OCI-LY7 (cell line): ENCODE measurements around the gene TMEM196. TPM values are rescaled to one million over a fixed set of nuclear protein-coding genes. Genes with fewer than 3 reads are reported as not detected.

Source experiments
- BruUV-seq: library from RNA; stranded (reverse); fragments of 400-500 nt; replicated peaks from 2 replicates; lab custom pipeline; 2021; lab: Mats Ljungman, UMichigan
- CTCF ChIA-PET: fragments of 300-600 bp; sonication (Branson Sonifier 250); formaldehyde crosslinking; loops from one replicate; lab custom pipeline; 2022; ENCODE audit warnings: antibody characterized with exemption; ENCODE audit not compliant: unreplicated experiment; lab: Charles Lee
- POLR2A ChIA-PET: fragments of 300-600 bp; sonication (Branson Sonifier 250); formaldehyde crosslinking; loops from one replicate; lab custom pipeline; 2022; ENCODE audit warnings: antibody characterized with exemption; lab: Charles Lee
- DNase-seq: peaks from one replicate; pipeline ENCODE4 v3.0.0-alpha.2; 2015; ENCODE audit warnings: low spot score
- H2AFZ ChIP-seq: fragments of 200-600 bp; sonication (generic), shearing (Covaris generic); 2 replicates; pipeline ENCODE4 v1.6.1; 2014; ENCODE audit warnings: mild to moderate bottlenecking, antibody characterized with exemption, low read length, moderate library complexity
- H3K27ac ChIP-seq: fragments of 200-600 bp; sonication (generic); 2 replicates; pipeline ENCODE4 v1.5.1; 2014; ENCODE audit warnings: mixed run types, low read depth, mild to moderate bottlenecking, moderate library complexity, low read length, inconsistent platforms; ENCODE audit not compliant: poor library complexity, severe bottlenecking
- H3K36me3 ChIP-seq: fragments of 200-600 bp; sonication (generic); 2 replicates; pipeline ENCODE4 v1.6.1; 2014; ENCODE audit warnings: mild to moderate bottlenecking, antibody characterized with exemption, low read length, moderate library complexity, mixed read lengths; ENCODE audit not compliant: insufficient read depth
- H3K4me1 ChIP-seq: fragments of 200-600 bp; sonication (generic); 2 replicates; pipeline ENCODE4 v1.5.1; 2014; ENCODE audit warnings: mild to moderate bottlenecking, low read length; ENCODE audit not compliant: insufficient read depth, poor library complexity, severe bottlenecking
- H3K4me2 ChIP-seq: fragments of 200-600 bp; sonication (generic); 2 replicates; pipeline ENCODE4 v1.6.1; 2014; ENCODE audit warnings: mild to moderate bottlenecking, low read length
- H3K4me3 ChIP-seq: fragments of 200-600 bp; sonication (generic); 2 replicates; pipeline ENCODE4 v1.5.1; 2014; ENCODE audit warnings: mild to moderate bottlenecking, low read depth, low read length; ENCODE audit not compliant: poor library complexity, severe bottlenecking
- H3K79me2 ChIP-seq: fragments of 200-600 bp; sonication (generic); 2 replicates; pipeline ENCODE4 v1.6.1; 2016; ENCODE audit warnings: low read depth, mild to moderate bottlenecking, low read length, moderate library complexity, mixed read lengths; ENCODE audit not compliant: insufficient read depth
- H3K9me2 ChIP-seq: fragments of 200-600 bp; sonication (generic); 2 replicates; pipeline ENCODE4 v1.6.1; 2016; ENCODE audit warnings: mild to moderate bottlenecking, low read length, mixed read lengths; ENCODE audit not compliant: insufficient read depth
- H3K9me3 ChIP-seq: fragments of 200-600 bp; sonication (generic); 2 replicates; pipeline ENCODE4 v1.6.1; 2014; ENCODE audit warnings: mild to moderate bottlenecking, mixed run types, low read length, mixed read lengths
- H4K20me1 ChIP-seq: fragments of 200-600 bp; sonication (generic); 2 replicates; pipeline ENCODE4 v1.6.1; 2014; ENCODE audit warnings: mild to moderate bottlenecking, antibody characterized with exemption, low read length, moderate library complexity, mixed read lengths; ENCODE audit not compliant: insufficient read depth
- CTCF ChIP-seq: fragments of 200-600 bp; sonication (generic); conservative IDR thresholded peaks from 2 replicates; pipeline ENCODE4 v1.5.1; 2014; ENCODE audit warnings: mild to moderate bottlenecking, antibody characterized with exemption, low read length, moderate library complexity, mixed read lengths
- EZH2phosphoT487 ChIP-seq: fragments of 200-600 bp; sonication (generic); IDR thresholded peaks from 2 replicates; pipeline ENCODE4 v1.6.1; 2018; ENCODE audit warnings: low read depth, borderline replicate concordance, mild to moderate bottlenecking, mixed run types, antibody characterized with exemption, low read length, moderate library complexity, mixed read lengths
- intact Hi-C: fragments of 100-400 bp; cut with micrococcal nuclease; formaldehyde crosslinking; loops from one replicate; pipeline ENCODE4 v1.10.0; 2022; ENCODE audit not compliant: unreplicated experiment
- total RNA-seq, 2 experiments: library from RNA; depleted of rRNA in 1 of 2; stranded (reverse); fragments of >200 nt in 1 of 2; shearing (Covaris generic) in 1 of 2; gene quantifications; 2 replicates each; pipeline ENCODE4 v1.2.3, GENCODE V29; 2014 to 2022

The TMEM196 gene
- total RNA-seq, 2 experiments from 2014 or later: not detected

- no peaks in the 10 kb centered on the region for H3K9me2 ChIP-seq
- CTCF ChIA-PET: interaction anchor here (0.6 to 1.0 kb wide), 2 partner anchors 16 to 17 kb away, joined by 3 read pairs; no protein-coding TSS in a partner anchor
- peaks cover 44% of the 10 kb centered on the region for H3K79me2 ChIP-seq
- H3K36me3 ChIP-seq: peaks cover 5% of the 10 kb centered on the region
- peak overlapping the region; percentile 41 for H3K4me2 ChIP-seq
- no peak for DNase-seq
- peaks cover 26% of the 10 kb centered on the region for H3K4me1 ChIP-seq
- peak overlapping the region; percentile 100 for H2AFZ ChIP-seq
- POLR2A ChIA-PET: interaction anchor here (0.6 to 2.7 kb wide), 8 partner anchors 9 to 888 kb away, joined by 3 to 17 read pairs (median 3); no protein-coding TSS in a partner anchor
- intact Hi-C loops: loop anchor here (2.0 to 5.0 kb wide), 2 partner anchors 483 to 890 kb away; no protein-coding TSS in a partner anchor
- peaks cover 25% of the 10 kb centered on the region; the same call in 1 of the 2 replicates for H4K20me1 ChIP-seq
- H3K4me3 ChIP-seq: no peak overlapping the region
- H3K27ac ChIP-seq: no peak overlapping the region
- no TSS peak for BruUV-seq
- peak; percentile 26; the same call in 1 of the 2 replicates for TF ChIP-seq CTCF
- no peak for TF ChIP-seq EZH2phosphoT487
- no peaks in the 10 kb centered on the region for H3K9me3 ChIP-seq
Observed at GRCh38 chr7:19709249-19709578, 64.2 kb downstream of the TMEM196 start.

- no TSS peak for BruUV-seq
- ChIA-PET POLR2A (interaction anchor here (0.6 to 2.7 kb wide), 8 partner anchors 9 to 889 kb away, joined by 3 to 17 read pairs (median 3); no protein-coding TSS in a partner anchor), CTCF (interaction anchor here (0.6 to 1.0 kb wide), 3 partner anchors 15 to 490 kb away, joined by 3 read pairs; no protein-coding TSS in a partner anchor)
- Histone ChIP-seq H3K27ac (peak within 1 kb of the TSS; percentile 47), H3K36me3 (peaks cover 11% of the 10 kb centered on the region), H3K4me3 (peak within 1 kb of the TSS; percentile 98), H3K4me1 (peaks cover 26% of the 10 kb centered on the region), H3K4me2 (peak within 1 kb of the TSS; percentile 95), H3K9me2 (no peaks in the 10 kb centered on the region), H3K79me2 (peaks cover 50% of the 10 kb centered on the region), H2AFZ (peak within 1 kb of the TSS; percentile 100), H3K9me3 (no peaks in the 10 kb centered on the region), H4K20me1 (peaks cover 25% of the 10 kb centered on the region; the same call in 1 of the 2 replicates)
- DNase-seq: peak; percentile 95
- TF ChIP-seq CTCF (peak; percentile 86), EZH2phosphoT487 (no peak)
- intact Hi-C loops: loop anchor here (2.0 to 5.0 kb wide), 2 partner anchors 484 to 890 kb away; no protein-coding TSS in a partner anchor
Observed at GRCh38 chr7:19708397-19709248, 64.8 kb downstream of the TMEM196 start, which contains the start of gene POLR1F. Gene POLR1F, minus strand, starts transcription at chr7:19709037. Its CDS starts 21 bp downstream, at chr7:19709016.
